Measurements from ENCODE around the gene CLNK.

CLNK gene

GRCh38 chr4:10613926-10614478 lies 70.6 kb downstream of the CLNK start:
- no peak for DNase-seq (ENCODE audit: low read depth in 2 of 2)

DNA sequence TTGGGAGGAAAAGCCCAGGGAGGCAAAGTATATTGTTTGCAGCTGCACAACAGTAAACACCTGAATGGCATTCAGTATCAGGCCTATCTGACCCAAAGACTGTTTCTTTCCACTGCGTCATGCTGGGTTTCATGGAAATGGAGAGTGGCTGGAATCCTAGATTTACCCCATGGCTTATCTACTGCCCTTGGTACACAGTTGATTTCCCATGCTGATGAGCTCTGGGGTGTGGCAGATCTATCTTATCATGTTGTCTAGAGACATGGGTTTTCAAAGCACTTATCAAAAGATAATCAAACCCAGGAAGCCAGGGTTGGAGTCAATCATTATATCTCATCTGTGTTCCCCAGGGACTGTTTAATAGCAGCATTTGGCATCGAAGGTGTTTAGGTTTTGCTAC lies 72.1 kb downstream of the CLNK start:
- DNase-seq (ENCODE audit: low read depth in 2 of 2), result no peak

DNA sequence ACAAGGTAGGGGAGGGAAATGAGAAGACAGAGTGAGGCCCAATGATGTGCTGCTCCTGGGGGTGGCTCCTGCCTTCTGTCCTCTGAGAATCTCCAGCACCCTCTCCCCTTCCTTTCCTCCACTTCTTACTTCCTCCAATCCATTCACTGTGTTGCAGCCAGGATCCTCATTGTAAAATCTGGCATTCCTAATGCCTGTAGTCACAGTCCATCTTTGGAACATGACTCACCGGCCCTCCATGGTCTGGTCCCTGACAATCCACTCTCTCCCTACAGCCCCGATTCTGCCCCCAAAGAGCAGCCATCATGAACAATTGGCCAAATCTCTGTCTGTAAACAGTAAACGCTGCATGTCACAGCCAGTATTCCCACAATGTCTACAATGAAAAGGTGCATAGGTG lies 72.9 kb downstream of the CLNK start:
- no peak for DNase-seq (ENCODE audit: low read depth in 2 of 2)

- no peak for DNase-seq (ENCODE audit: low read depth in 2 of 2)
Measured at GRCh38 chr4:10608501-10609219, 75.9 kb downstream of the CLNK start.

GRCh38 chr4:10607206-10607605 lies 77.4 kb downstream of the CLNK start:
- no peak for DNase-seq (ENCODE audit: low read depth in 2 of 2)

DNA sequence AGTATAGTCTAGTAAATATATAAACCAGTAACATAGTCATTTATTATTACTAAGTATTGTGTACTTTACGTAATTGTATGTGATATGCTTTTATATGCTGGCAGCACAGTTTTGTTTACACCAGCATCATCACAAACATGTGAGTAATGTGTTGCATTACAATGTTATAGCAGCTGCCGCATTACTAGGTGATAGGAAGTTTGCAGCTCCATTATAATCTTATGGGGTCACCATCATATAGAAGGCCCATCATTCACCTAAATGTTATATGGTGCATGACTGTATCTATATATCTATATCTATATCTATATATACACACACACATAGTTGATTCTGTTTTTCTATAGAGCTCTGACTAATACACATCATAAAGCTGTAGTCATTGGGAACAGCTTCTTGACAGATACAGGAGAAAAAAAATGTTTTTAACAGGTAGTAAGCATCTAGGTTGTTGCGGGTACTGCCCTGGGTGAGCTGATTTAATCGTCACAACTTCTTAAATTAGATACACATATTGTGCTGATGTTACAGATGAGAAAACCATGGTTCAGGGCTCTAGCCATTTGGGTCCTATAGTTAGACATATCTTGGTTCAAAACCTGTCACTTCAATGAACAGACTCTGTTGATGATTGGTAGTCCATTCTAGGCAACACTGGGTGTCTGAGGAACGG lies 77.9 kb downstream of the CLNK start:
- DNase-seq (ENCODE audit: low read depth in 2 of 2), result no peak

- DNase-seq (ENCODE audit: low read depth in 2 of 2), result no peak
Measured at GRCh38 chr4:10605746-10606482, 78.7 kb downstream of the CLNK start.

GRCh38 chr4:10605031-10605430 lies 79.5 kb downstream of the CLNK start:
- DNase-seq (ENCODE audit: low read depth in 2 of 2), result no peak

DNA sequence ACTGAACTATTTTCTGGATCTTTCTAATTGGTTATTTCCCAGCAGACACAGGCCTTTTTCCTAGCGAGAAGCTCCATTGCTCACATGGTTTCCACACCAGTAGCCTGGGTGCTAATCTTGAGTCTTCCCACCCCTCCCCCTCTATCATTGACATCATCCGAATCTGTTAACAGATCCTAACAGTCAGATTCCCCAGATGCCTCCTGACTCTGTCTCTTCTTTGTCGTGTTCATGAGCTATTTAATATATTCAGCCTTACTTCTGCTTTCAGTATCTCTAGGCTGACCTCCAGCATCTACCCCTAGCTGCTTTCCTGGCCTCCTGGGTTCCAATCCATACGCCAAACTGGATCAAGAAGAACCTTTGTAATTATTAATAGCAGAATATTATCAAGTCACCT lies 85.0 kb downstream of the CLNK start:
- DNase-seq (ENCODE audit: low read depth in 2 of 2), result no peak

- no peak for DNase-seq (ENCODE audit: low read depth in 2 of 2)
Measured at GRCh38 chr4:10598829-10599228, 85.7 kb downstream of the CLNK start.

DNA sequence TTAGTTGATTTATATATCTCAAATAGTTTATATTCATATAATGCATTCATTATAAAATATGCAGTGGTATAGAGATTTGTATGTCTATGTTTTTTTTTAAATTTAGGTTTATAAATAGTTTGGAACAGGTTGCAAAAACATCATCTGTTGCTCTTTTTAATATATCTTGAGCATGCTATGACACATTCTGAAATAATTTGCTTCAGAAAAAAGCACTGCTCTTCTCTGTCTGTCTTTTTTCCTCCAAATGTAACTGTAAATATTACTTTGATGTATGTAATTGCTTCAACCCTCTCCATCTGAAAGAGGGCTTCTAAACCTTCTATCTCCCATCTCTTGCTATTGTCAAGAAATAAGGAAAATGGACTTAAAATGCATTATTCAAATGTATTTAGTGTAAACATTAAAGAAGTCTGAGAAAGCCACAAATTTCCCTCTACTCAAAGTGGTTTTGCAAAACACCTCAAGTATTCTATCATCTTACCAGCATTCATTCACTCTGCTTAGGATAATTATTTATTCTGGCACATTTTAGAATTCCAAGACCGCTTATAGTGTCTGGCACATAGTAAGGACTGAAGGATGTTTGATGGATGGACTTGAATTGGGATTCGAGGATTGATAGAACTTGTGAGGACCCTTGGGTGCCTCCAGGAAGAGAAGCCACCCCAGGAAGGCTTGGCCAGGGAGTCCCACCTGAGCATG lies 87.8 kb downstream of the CLNK start:
- no peak for DNase-seq (ENCODE audit: low read depth in 2 of 2)

GRCh38 chr4:10593130-10593529 lies 91.4 kb downstream of the CLNK start:
- no peak for DNase-seq (ENCODE audit: low read depth in 2 of 2)

DNA sequence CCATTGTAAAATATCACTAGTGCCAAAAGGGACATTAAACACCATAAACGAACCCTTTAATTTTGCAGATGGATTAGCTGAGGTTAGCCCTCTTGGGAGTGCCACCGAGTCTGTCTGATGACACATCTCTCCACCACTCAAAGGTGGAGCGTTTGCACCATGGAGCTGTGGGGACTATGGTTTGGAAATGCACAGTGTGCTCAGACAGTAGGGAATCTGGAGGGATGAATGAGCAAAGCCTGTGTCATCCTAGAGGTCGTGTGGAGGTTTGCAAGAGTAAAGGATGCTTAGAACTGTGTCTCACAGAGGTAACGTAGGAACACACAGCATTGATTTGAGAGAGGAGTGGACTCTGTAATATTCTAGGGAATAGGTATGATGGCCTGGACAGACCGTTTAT lies 93.7 kb downstream of the CLNK start:
- no peak for DNase-seq (ENCODE audit: low read depth in 2 of 2)

DNA sequence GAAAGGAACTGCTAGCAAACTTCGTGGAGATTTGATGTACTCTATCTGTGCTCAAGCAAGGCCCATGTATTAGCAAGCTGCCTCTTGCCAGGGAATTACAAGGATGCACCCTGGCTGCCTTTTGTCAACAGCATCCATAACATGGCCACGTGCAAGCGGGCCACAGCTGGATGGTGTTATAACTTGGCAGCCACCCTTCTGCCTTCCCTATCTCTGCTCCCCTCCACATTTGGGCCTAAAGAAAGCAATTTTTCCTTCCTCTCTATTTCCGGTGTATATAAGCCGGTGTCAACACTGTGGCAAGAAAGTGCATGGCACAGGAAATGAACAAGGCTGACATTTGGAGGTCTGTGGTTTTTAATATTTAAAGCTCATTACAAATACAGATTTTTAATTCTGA lies 94.8 kb downstream of the CLNK start:
- DNase-seq (ENCODE audit: low read depth in 2 of 2), result no peak

DNA sequence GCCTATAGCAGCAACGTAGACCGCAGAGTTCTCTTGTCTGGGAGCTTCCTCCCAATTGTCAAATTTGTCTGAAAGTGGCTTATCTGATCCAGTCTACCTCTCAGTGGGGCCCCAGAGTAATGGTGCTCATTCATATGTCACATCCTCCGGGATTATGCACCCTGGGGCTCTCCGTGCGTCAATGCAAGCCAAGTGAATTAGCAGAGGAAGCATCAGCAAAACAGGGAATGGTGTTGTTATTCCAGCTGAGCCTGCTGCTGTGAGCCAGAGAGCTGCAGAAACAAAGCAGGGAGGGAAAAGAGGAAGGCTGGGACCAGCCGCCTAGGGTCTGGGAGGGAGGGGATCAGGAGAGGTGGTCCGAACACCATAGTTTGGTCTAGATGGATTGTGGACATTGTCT lies 95.2 kb downstream of the CLNK start:
- no peak for DNase-seq (ENCODE audit: low read depth in 2 of 2)

GRCh38 chr4:10587697-10588096 lies 96.9 kb downstream of the CLNK start:
- no peak for DNase-seq (ENCODE audit: low read depth in 2 of 2)

DNA sequence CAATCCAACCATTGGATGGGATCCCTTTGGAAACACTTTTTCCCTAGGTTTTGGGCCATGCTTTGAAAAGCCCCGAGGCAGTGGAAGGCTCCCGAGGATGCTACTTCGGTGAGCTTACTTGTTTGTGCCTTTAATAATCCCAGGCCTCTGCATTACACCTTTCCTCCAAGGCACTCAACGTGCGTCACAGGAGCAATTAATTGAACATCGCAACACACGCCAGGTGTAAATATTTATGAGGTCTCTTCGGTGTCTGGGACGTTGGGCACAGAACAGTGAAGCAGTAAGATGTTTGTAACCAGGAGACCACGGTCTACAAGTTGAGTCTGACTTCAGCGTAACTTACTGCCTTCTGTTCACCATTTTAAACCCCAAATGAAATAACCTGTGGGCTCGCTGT lies 97.3 kb downstream of the CLNK start:
- DNase-seq (ENCODE audit: low read depth in 2 of 2), result no peak

- no peak for DNase-seq (ENCODE audit: low read depth in 2 of 2)
Measured at GRCh38 chr4:10584042-10584441, 100.5 kb downstream of the CLNK start.

DNA sequence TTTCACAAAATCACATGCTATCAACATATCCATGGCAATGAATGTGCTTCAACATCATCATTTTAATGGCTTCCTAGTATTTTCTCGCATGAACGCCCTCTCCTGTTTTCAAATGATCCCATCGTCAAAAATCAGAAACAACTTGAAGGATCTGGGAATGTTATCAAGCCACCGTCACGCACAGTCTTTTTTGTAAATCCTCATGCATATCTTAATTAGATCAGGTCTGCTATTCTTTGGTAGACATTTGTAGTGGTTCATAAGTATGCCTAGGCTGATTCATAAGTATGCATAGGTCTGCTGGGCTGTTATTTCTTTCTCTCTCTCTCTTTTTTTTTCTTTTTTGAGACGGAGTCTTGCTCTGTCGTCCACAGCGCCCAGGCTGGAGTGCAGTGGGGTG lies 101.6 kb downstream of the CLNK start:
- no peak for DNase-seq (ENCODE audit: low read depth in 2 of 2)

DNA sequence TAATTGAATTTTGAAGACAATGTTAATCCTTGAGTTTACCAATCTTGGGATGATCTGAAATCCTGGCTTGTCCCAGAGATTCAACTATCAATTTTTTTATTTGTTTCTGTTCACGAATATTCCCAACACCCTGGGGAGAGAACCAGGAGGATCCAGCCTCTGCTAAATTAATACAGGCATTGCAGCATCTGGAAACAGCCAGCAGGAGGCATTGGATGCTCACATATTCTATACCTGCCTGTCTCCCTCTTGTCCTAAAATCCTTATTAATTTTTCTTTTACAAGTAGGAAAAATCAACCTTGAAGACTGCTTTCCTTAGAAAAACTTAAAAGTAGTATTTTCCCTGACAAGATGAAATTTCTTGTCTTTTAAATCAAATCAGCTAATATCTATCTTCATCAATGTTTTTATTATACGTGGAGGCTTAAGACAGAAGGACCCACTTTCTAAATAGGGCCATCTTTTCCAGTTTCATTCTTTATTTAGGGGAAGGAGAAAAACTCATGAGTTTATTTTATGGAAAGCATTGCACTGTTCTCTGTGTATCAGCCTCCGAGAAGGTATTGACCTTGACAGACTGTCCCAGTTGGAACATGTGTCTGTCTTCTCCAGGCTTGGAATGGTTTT lies 102.4 kb downstream of the CLNK start:
- no peak for DNase-seq (ENCODE audit: low read depth in 2 of 2)

DNA sequence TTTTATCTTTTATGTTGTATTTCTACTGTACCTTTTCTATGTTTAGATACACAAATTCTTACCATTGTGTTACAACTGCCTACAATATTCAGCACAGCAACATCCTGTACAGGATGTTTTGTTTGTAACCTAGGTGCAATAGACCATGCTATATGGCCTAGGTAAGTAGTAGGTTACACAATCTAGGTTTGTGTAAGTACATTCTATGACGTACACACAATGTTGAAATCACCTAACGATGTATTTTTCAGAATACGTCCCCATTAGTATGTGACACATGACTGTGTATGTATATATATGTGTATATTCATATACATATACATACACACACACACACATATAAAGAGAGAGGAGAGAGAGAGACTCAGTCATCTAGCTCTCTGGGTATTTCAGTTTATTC lies 103.5 kb downstream of the CLNK start:
- DNase-seq (ENCODE audit: low read depth in 2 of 2), result no peak

DNA sequence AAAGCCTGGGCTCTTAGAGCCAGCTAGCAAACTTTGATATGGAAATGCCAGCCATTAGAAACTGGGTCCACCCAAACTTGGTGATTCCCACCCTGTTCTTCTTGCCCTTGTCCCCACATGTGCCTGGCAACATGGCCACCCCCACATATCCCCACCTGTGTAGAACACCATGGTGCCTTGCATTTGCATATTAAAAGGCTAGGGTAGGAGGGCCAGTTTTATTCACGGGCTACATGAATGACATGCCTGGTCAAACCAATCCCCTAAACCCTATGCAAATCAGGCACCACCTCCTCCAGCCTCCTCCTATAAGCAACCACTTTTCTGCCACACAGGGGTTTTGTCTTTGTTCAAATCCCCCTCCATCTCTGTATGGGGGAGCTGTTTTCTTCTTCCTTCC lies 104.9 kb downstream of the CLNK start:
- DNase-seq (ENCODE audit: low read depth in 2 of 2), result no peak

Measured in stimulated activated CD4-positive, alpha-beta T cell treated with anti-CD3 and anti-CD28 coated beads, Interleukin-1b, Interleukin-23, amount 100 ng/mL, for 1 hour (primary cell).